HL-60 (cell line): ENCODE results near the gene PTPRM.

Experiments
- DNase-seq, 2 experiments: peaks; one replicate each; pipeline ENCODE4 v3.0.0-alpha.2; 2010 to 2020; ENCODE audit warnings: low read depth in 1 of 2, low spot score in 1 of 2
- H3K27ac ChIP-seq: fragments of 250-450 bp; sonication (Bioruptor Pico); replicated peaks from 2 replicates; pipeline ENCODE4 v1.5.1; 2020; ENCODE audit warnings: mild to moderate bottlenecking, moderate library complexity
- H3K27me3 ChIP-seq: fragments of 250-450 bp; sonication (Bioruptor Pico); 2 replicates; pipeline ENCODE4 v1.5.1; 2021; ENCODE audit warnings: mild to moderate bottlenecking, moderate library complexity; ENCODE audit not compliant: insufficient read depth, poor library complexity, severe bottlenecking
- H3K4me3 ChIP-seq: replicated peaks from 2 replicates; pipeline ENCODE4 v1.5.1; 2011; ENCODE audit warnings: mild to moderate bottlenecking, control low read depth, low read length; ENCODE audit not compliant: insufficient read depth
- GABPA ChIP-seq: IDR thresholded peaks from 2 replicates; pipeline ENCODE4 v1.6.1; 2012; ENCODE audit warnings: low read depth
- POLR2AphosphoS5 ChIP-seq: IDR thresholded peaks from 2 replicates; pipeline ENCODE4 v1.6.1; 2012; ENCODE audit warnings: low read depth
- SPI1 ChIP-seq: IDR thresholded peaks from 2 replicates; pipeline ENCODE4 v1.6.1; 2012; ENCODE audit warnings: low read depth, mild to moderate bottlenecking, borderline replicate concordance
- TF ChIP-seq, protein P1 (sequence below): IDR thresholded peaks from 2 replicates; pipeline ENCODE4 v1.6.1; 2012; ENCODE audit warnings: low read depth; ENCODE audit not compliant: insufficient replicate concordance
- TF ChIP-seq, protein P2 (sequence below): IDR thresholded peaks from one replicate; pipeline ENCODE4 v1.5.1; 2011; ENCODE audit warnings: low read length, control low read depth, inconsistent platforms; ENCODE audit not compliant: insufficient read depth

PTPRM gene

DNA sequence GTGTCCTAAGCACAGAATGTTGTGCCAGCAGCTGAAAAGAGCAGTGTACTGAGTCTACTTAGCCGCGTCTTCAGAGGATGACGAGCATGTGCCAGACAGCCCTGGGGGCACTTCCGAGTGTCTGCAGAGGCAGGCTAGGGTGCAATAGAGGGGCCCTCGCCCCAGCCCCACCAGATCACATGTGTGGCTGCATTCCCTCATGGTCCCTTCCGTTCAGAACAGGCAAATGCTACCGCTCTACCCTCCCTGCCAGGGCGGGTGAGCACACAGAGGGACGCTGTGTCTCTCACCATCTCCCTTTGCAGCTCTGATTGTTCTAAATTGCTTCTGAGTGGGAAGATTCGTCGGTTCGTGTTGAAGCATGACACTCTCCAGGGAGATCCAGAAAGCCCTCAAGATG lies 829.9 kb downstream of the PTPRM start:
- Histone ChIP-seq H3K27me3 (no peaks in the 10 kb centered on the region), H3K27ac (no peak overlapping the region), H3K4me3 (no peak overlapping the region)
- DNase-seq: no peak
- TF ChIP-seq POLR2AphosphoS5: no peak
- no peak for TF ChIP-seq GABPA
- TF ChIP-seq, protein P1, sequence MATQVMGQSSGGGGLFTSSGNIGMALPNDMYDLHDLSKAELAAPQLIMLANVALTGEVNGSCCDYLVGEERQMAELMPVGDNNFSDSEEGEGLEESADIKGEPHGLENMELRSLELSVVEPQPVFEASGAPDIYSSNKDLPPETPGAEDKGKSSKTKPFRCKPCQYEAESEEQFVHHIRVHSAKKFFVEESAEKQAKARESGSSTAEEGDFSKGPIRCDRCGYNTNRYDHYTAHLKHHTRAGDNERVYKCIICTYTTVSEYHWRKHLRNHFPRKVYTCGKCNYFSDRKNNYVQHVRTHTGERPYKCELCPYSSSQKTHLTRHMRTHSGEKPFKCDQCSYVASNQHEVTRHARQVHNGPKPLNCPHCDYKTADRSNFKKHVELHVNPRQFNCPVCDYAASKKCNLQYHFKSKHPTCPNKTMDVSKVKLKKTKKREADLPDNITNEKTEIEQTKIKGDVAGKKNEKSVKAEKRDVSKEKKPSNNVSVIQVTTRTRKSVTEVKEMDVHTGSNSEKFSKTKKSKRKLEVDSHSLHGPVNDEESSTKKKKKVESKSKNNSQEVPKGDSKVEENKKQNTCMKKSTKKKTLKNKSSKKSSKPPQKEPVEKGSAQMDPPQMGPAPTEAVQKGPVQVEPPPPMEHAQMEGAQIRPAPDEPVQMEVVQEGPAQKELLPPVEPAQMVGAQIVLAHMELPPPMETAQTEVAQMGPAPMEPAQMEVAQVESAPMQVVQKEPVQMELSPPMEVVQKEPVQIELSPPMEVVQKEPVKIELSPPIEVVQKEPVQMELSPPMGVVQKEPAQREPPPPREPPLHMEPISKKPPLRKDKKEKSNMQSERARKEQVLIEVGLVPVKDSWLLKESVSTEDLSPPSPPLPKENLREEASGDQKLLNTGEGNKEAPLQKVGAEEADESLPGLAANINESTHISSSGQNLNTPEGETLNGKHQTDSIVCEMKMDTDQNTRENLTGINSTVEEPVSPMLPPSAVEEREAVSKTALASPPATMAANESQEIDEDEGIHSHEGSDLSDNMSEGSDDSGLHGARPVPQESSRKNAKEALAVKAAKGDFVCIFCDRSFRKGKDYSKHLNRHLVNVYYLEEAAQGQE: no peak
- no peak for TF ChIP-seq SPI1
- TF ChIP-seq, protein P2, sequence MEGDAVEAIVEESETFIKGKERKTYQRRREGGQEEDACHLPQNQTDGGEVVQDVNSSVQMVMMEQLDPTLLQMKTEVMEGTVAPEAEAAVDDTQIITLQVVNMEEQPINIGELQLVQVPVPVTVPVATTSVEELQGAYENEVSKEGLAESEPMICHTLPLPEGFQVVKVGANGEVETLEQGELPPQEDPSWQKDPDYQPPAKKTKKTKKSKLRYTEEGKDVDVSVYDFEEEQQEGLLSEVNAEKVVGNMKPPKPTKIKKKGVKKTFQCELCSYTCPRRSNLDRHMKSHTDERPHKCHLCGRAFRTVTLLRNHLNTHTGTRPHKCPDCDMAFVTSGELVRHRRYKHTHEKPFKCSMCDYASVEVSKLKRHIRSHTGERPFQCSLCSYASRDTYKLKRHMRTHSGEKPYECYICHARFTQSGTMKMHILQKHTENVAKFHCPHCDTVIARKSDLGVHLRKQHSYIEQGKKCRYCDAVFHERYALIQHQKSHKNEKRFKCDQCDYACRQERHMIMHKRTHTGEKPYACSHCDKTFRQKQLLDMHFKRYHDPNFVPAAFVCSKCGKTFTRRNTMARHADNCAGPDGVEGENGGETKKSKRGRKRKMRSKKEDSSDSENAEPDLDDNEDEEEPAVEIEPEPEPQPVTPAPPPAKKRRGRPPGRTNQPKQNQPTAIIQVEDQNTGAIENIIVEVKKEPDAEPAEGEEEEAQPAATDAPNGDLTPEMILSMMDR: no peak

DNA sequence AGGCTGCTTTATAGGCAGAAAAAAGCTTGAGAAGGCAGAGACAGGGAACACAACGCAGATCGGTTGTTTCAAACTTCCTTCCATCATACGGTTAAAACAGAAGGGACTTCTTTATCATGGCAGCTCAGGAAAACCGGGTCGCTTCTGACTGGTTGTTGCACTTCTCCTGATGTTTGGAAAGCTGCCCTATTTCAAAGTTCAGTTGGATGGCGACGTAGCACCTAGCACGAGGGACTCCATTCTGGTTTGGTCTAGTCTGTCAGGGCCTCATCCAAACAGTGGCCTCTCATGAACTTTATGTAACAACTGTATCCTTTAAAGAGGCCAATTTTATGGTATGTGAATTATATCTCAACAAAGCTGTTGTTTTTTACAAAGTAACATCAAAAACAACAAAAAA lies 832.0 kb downstream of the PTPRM start:
- DNase-seq: no peak
- TF ChIP-seq, protein P1: no peak
- TF ChIP-seq SPI1 (no peak), POLR2AphosphoS5 (no peak), GABPA (no peak)
- TF ChIP-seq, protein P2: no peak
- Histone ChIP-seq H3K27ac (no peak overlapping the region), H3K27me3 (no peaks in the 10 kb centered on the region), H3K4me3 (no peak overlapping the region)

DNA sequence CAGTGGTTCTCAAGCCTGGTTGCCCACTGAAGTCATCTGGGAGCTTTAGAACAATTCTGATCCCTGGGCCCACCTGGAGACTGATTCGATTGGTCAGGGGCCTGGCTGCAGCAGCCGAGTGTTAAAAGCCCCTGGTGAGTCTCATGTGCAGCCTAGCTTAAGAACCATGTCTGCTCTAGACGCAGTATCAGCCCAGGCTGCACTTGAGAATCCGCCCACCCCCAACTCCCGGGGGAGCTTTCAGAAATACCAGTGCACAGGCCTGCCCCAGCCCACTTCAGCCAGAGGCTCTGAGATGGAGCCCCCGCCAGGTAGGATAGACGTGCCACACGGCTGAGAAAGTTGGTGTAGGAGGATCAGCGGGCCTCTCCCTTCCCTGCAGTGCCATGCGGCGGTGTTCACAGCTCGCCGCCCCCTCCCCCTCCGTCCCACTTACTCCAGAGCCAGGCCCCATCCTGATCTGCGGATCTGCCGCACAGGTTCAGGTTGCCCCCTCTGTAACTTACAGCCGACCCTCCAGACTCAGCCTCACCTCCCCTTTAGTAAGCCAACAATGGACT lies 833.2 kb downstream of the PTPRM start:
- no peak for TF ChIP-seq GABPA
- TF ChIP-seq, protein P2: no peak
- TF ChIP-seq SPI1: no peak
- no peak for TF ChIP-seq POLR2AphosphoS5
- TF ChIP-seq, protein P1: no peak
- Histone ChIP-seq H3K4me3 (no peak overlapping the region), H3K27ac (no peak overlapping the region), H3K27me3 (no peaks in the 10 kb centered on the region)
- DNase-seq: no peak
